OCI-LY3 (cell line): ENCODE data around the gene IGBP1.

Experiments
- H2AFZ ChIP-seq: fragments of 200-600, 300-600 bp; shearing (Covaris generic); 2 replicates; pipeline ENCODE4 v1.6.0; 2014; ENCODE audit warnings: antibody characterized with exemption, low read depth, low read length
- H3K27ac ChIP-seq: fragments of 200-600, 300-600 bp; sonication (generic); 2 replicates; pipeline ENCODE4 v1.5.1; 2014; ENCODE audit warnings: mild to moderate bottlenecking, low read length, moderate library complexity, mixed read lengths
- H3K27me3 ChIP-seq: fragments of 200-600, 300-600 bp; sonication (generic); 2 replicates; pipeline ENCODE4 v1.6.1; 2014; ENCODE audit warnings: low read depth, low read length, mixed read lengths
- H3K36me3 ChIP-seq: fragments of 200-600, 300-600 bp; sonication (generic); replicated peaks from 2 replicates; pipeline ENCODE3; 2014; ENCODE audit warnings: low read depth, low read length, mixed read lengths
- H3K4me1 ChIP-seq: fragments of 300-600, 200-600 bp; sonication (generic); 2 replicates; pipeline ENCODE4 v1.6.1; 2014; ENCODE audit warnings: low read length, mixed read lengths
- H3K4me2 ChIP-seq: fragments of 200-600, 300-600 bp; sonication (generic); 2 replicates; pipeline ENCODE4 v1.6.1; 2014; ENCODE audit warnings: low read length, mixed read lengths
- H3K4me3 ChIP-seq: fragments of 300-600, 200-600 bp; sonication (generic); 2 replicates; pipeline ENCODE4 v1.5.1; 2014; ENCODE audit warnings: antibody characterized with exemption, mild to moderate bottlenecking, low read length, moderate library complexity
- H3K79me2 ChIP-seq: fragments of 300-600, 200-600 bp; shearing (Covaris generic); 2 replicates; pipeline ENCODE4 v1.6.1; 2014; ENCODE audit warnings: mild to moderate bottlenecking, low read length, mixed read lengths
- H3K9ac ChIP-seq: fragments of 300-600, 200-600 bp; shearing (Covaris generic); 2 replicates; pipeline ENCODE4 v1.6.0; 2014; ENCODE audit warnings: mild to moderate bottlenecking, low read length, moderate library complexity
- H3K9me3 ChIP-seq: fragments of 200-600, 300-600 bp; shearing (Covaris generic); 2 replicates; pipeline ENCODE4 v1.6.1; 2014; ENCODE audit warnings: low read length, mixed read lengths; ENCODE audit not compliant: insufficient read depth
- H4K20me1 ChIP-seq: fragments of 200-600, 300-600 bp; sonication (generic); 2 replicates; pipeline ENCODE4 v1.6.1; 2016; ENCODE audit warnings: low read length, mixed read lengths; ENCODE audit not compliant: insufficient read depth
- CTCF ChIP-seq: fragments of 200-600, 300-600 bp; sonication (generic); IDR thresholded peaks from 2 replicates; pipeline ENCODE4 v1.5.1; 2014; ENCODE audit warnings: antibody characterized with exemption, low read length, low read depth
- EZH2phosphoT487 ChIP-seq: fragments of 200-600 bp; shearing (Covaris generic); IDR thresholded peaks from 2 replicates; pipeline ENCODE4 v1.6.1; 2018; ENCODE audit warnings: antibody characterized with exemption, mixed run types, low read depth

The IGBP1 gene

GRCh38 chrX:70174754-70175153 lies 41.5 kb downstream of the IGBP1 start:
- H3K79me2 ChIP-seq, result no peaks in the 10 kb centered on the region
- no peaks in the 10 kb centered on the region for H3K27me3 ChIP-seq
- TF ChIP-seq EZH2phosphoT487 (no peak), CTCF (no peak)
- peaks cover 10% of the 10 kb centered on the region; the same call in 1 of the 2 replicates for H3K4me1 ChIP-seq
- no peak overlapping the region for H3K27ac ChIP-seq
- no peak overlapping the region for H3K4me3 ChIP-seq
- H3K9ac ChIP-seq, result no peak overlapping the region
- H3K4me2 ChIP-seq, result no peak overlapping the region
- no peaks in the 10 kb centered on the region for H4K20me1 ChIP-seq
- H2AFZ ChIP-seq, result no peak overlapping the region
- no peaks in the 10 kb centered on the region for H3K36me3 ChIP-seq
- no peaks in the 10 kb centered on the region for H3K9me3 ChIP-seq

DNA sequence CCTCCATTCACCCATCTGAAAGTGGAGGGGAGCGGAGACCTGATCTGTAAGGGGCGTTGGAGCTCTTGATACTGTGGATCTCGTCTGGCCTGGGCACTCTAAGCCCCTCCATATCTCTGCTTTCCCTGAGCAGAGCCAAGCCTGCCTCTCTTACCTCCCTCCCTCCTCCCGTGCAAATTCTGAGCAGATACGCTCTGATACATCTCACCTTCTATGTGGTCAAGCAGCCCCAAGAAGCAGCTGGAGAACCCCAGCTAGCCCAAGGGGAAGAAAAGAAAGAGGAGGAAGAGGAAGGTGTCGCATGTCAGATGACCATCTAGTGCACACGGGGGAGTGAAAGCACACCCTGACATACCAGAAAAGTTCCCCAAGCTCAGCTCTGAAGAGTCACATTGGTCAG lies 42.1 kb downstream of the IGBP1 start:
- Histone ChIP-seq H3K27ac (no peak overlapping the region), H3K4me2 (no peak overlapping the region), H3K27me3 (no peaks in the 10 kb centered on the region), H3K4me1 (peaks cover 10% of the 10 kb centered on the region; the same call in 1 of the 2 replicates), H4K20me1 (no peaks in the 10 kb centered on the region), H3K36me3 (no peaks in the 10 kb centered on the region), H3K9ac (no peak overlapping the region), H3K79me2 (no peaks in the 10 kb centered on the region), H3K9me3 (no peaks in the 10 kb centered on the region), H3K4me3 (no peak overlapping the region), H2AFZ (no peak overlapping the region)
- TF ChIP-seq CTCF, result no peak
- no peak for TF ChIP-seq EZH2phosphoT487

DNA sequence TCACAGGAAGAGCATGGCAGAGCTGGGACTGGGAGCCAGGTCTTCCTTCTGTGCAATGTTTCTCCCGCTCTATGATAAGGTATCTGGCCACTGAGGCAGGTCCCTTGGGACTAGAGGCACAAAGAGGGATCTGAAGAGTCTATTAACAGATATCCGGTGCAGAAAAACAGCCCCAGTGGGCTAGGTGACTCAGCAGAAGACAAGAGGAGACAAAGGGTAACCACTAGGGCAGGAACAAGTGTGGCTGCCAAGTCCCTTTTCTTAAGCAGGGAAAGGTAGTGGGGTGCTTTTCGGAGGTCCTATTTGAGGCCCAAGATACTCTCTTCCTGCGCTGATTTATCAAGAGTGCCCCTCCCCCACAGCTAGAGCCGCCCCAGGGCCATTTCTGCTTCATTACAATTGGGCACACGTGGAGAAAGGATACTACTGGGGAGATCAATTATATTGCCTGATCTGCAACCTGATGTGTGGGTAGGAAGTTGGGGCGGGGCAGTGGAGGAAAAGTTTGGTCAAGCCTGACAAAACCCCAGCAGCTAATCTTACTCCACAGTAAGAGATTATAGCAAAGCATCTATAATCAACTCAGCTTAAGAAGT lies 43.8 kb downstream of the IGBP1 start, which contains the start of gene DGAT2L6:
Gene DGAT2L6 (plus strand): TSS at position 546 of the 596 bp plus-strand sequence. CDS start 100 bp downstream, outside the sequence.
- Histone ChIP-seq H3K9me3 (no peaks in the 10 kb centered on the region), H3K27ac (no peak within 1 kb of the TSS), H3K4me3 (no peak within 1 kb of the TSS), H3K9ac (no peak within 1 kb of the TSS), H4K20me1 (no peaks in the 10 kb centered on the region), H3K36me3 (no peaks in the 10 kb centered on the region), H3K27me3 (no peaks in the 10 kb centered on the region), H3K4me1 (peaks cover 10% of the 10 kb centered on the region; the same call in 1 of the 2 replicates), H3K4me2 (no peak within 1 kb of the TSS), H3K79me2 (no peaks in the 10 kb centered on the region), H2AFZ (no peak within 1 kb of the TSS)
- no peak for TF ChIP-seq EZH2phosphoT487
- no peak for TF ChIP-seq CTCF

DNA sequence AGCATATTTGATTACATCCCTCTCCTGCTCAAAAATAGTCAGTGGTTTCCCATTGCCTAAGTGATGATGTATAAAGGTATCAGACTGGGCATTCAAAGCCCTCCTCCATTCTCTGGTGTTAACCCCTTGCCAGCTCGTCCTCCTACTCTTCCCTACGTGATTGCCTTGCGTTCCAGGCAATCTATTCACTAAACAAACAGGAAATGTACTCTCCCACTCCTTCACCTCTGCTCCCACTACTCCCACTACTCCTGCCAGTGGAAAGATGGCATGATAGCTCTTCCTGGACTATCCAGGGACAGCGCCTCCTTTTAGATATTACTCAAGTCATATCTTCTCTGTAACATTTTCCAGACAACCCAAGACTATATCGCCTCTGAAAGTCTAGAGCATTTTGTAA lies 49.8 kb downstream of the IGBP1 start:
- Histone ChIP-seq H3K27ac (no peak overlapping the region), H3K4me1 (no peaks in the 10 kb centered on the region), H3K27me3 (no peaks in the 10 kb centered on the region), H3K4me2 (no peak overlapping the region), H2AFZ (no peak overlapping the region), H3K79me2 (no peaks in the 10 kb centered on the region), H3K36me3 (no peaks in the 10 kb centered on the region), H3K9me3 (no peaks in the 10 kb centered on the region), H3K4me3 (no peak overlapping the region), H3K9ac (no peak overlapping the region), H4K20me1 (no peaks in the 10 kb centered on the region)
- no peak for TF ChIP-seq EZH2phosphoT487
- no peak for TF ChIP-seq CTCF
